MM.1S (cell line): Measurements from ENCODE around the gene ARL15.

Source experiments
- EZH2 ChIP-seq: fragments of 300-600 bp; sonication (generic); optimal IDR thresholded peaks from 2 replicates; pipeline ENCODE3; 2017; ENCODE audit warnings: low read depth, mild to moderate bottlenecking, antibody characterized with exemption, low read length, mixed read lengths
- TF ChIP-seq, protein P1 (sequence below): fragments of 300-600 bp; sonication (generic); IDR thresholded peaks from 2 replicates; pipeline ENCODE4 v1.5.1; 2016; ENCODE audit warnings: antibody characterized with exemption, low read length, mixed read lengths

DNA sequence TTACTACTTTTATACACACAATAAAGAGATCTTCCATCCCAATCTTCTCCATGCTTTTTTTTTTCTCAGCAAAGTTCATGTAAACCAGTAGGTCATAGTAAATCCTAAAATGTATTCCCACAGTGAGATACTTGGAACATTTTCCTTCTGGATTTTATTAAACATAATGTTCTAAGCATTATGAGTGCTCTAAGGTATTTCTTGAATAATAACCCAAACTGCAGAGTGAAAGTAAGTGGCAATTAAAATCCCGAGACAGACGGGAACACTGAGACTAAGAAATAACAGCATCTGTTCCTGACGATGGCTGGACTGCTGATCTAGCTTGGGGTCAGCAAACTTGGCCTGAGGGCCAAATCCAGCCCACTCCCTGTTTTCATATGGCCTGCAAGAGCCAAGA lies 359.8 kb downstream of the ARL15 start:
- TF ChIP-seq, protein P1, sequence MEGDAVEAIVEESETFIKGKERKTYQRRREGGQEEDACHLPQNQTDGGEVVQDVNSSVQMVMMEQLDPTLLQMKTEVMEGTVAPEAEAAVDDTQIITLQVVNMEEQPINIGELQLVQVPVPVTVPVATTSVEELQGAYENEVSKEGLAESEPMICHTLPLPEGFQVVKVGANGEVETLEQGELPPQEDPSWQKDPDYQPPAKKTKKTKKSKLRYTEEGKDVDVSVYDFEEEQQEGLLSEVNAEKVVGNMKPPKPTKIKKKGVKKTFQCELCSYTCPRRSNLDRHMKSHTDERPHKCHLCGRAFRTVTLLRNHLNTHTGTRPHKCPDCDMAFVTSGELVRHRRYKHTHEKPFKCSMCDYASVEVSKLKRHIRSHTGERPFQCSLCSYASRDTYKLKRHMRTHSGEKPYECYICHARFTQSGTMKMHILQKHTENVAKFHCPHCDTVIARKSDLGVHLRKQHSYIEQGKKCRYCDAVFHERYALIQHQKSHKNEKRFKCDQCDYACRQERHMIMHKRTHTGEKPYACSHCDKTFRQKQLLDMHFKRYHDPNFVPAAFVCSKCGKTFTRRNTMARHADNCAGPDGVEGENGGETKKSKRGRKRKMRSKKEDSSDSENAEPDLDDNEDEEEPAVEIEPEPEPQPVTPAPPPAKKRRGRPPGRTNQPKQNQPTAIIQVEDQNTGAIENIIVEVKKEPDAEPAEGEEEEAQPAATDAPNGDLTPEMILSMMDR, result no peak
- TF ChIP-seq EZH2, result no peak
